Right kidney (tissue), 9 donors: Measurements from ENCODE around the gene MTFR1L.

Experiments used
- DNase-seq: peaks from one replicate; pipeline ENCODE4 v3.0.0-alpha.2; 2016
- long read RNA-seq, 8 donors: transcript quantifications; one replicate each; lab custom pipeline, GENCODE V29; 2026

The MTFR1L gene
- long read RNA-seq, donor 1, transcript MTFR1L-203 (7 exons, 2,004 nt), result major isoform, 18 of 23 reads
- long read RNA-seq, donor 1, partial matches to known transcripts, result 0 of 23 reads
- long read RNA-seq, donor 1, other reads (novel, unspliced or antisense), result 0 of 23 reads
- long read RNA-seq, donor 2, transcript MTFR1L-203 (7 exons, 2,004 nt), result major isoform, 9 of 10 reads
- long read RNA-seq, donor 2, partial matches to known transcripts, result 0 of 10 reads
- long read RNA-seq, donor 2, other reads (novel, unspliced or antisense), result 0 of 10 reads
- long read RNA-seq, donor 3, transcript MTFR1L-203 (7 exons, 2,004 nt), result major isoform, 9 of 32 reads
- long read RNA-seq, donor 3, partial matches to known transcripts, result 22 of 32 reads
- long read RNA-seq, donor 3, other reads (novel, unspliced or antisense), result 0 of 32 reads
- long read RNA-seq, donor 4, transcript MTFR1L-203 (7 exons, 2,004 nt), result major isoform, 11 of 19 reads
- long read RNA-seq, donor 4, partial matches to known transcripts, result 6 of 19 reads
- long read RNA-seq, donor 4, other reads (novel, unspliced or antisense), result 0 of 19 reads
- long read RNA-seq, donor 5, transcript MTFR1L-203 (7 exons, 2,004 nt), result major isoform, 9 of 49 reads
- long read RNA-seq, donor 5, partial matches to known transcripts, result 34 of 49 reads
- long read RNA-seq, donor 5, other reads (novel, unspliced or antisense), result 0 of 49 reads
- long read RNA-seq, donor 6, transcript MTFR1L-210 (7 exons, 1,873 nt), result minor isoform, 6 of 25 reads
- long read RNA-seq, donor 6, transcript MTFR1L-203 (7 exons, 2,004 nt), result major isoform, 11 of 25 reads
- long read RNA-seq, donor 6, partial matches to known transcripts, result 6 of 25 reads
- long read RNA-seq, donor 6, other reads (novel, unspliced or antisense), result 0 of 25 reads
- long read RNA-seq, donor 7, transcript MTFR1L-203 (7 exons, 2,004 nt), result major isoform, 19 of 85 reads
- long read RNA-seq, donor 7, partial matches to known transcripts, result 60 of 85 reads
- long read RNA-seq, donor 7, other reads (novel, unspliced or antisense), result 0 of 85 reads
- long read RNA-seq, donor 8, transcript MTFR1L-210 (7 exons, 1,873 nt), result minor isoform, 6 of 17 reads
- long read RNA-seq, donor 8, transcript MTFR1L-203 (7 exons, 2,004 nt), result major isoform, 9 of 17 reads
- long read RNA-seq, donor 8, partial matches to known transcripts, result 0 of 17 reads
- long read RNA-seq, donor 8, other reads (novel, unspliced or antisense), result 0 of 17 reads

GRCh38 chr1:25819491-25820246, at the start of gene MTFR1L:
Gene MTFR1L, plus strand, starts transcription at chr1:25819954. Its CDS starts 3,151 bp downstream, at chr1:25823105.
- DNase-seq, result peak; percentile 96

GRCh38 chr1:25770541-25771220, 49.1 kb upstream of the MTFR1L start:
- DNase-seq, result peak; percentile 74

- peak; percentile 84 for DNase-seq
Measured at GRCh38 chr1:25771221-25772114, 48.3 kb upstream of the MTFR1L start.

- no peak for DNase-seq
Measured at GRCh38 chr1:25772164-25772563, 47.6 kb upstream of the MTFR1L start.

GRCh38 chr1:25772692-25773245, 47.0 kb upstream of the MTFR1L start:
- DNase-seq, result no peak

- DNase-seq, result peak; percentile 62
Measured at GRCh38 chr1:25773441-25774125, 46.2 kb upstream of the MTFR1L start.

GRCh38 chr1:25774206-25774803, 45.4 kb upstream of the MTFR1L start:
- no peak for DNase-seq

GRCh38 chr1:25774921-25775771, 44.6 kb upstream of the MTFR1L start:
- peak; percentile 60 for DNase-seq

GRCh38 chr1:25779388-25779787, 40.4 kb upstream of the MTFR1L start:
- no peak for DNase-seq

GRCh38 chr1:25779894-25780293, 39.9 kb upstream of the MTFR1L start:
- no peak for DNase-seq

- no peak for DNase-seq
Measured at GRCh38 chr1:25780318-25781129, 39.2 kb upstream of the MTFR1L start.

- no peak for DNase-seq
Measured at GRCh38 chr1:25781130-25781433, 38.7 kb upstream of the MTFR1L start.

- no peak for DNase-seq
Measured at GRCh38 chr1:25782608-25783201, 37.0 kb upstream of the MTFR1L start.

- no peak for DNase-seq
Measured at GRCh38 chr1:25784575-25785051, 35.1 kb upstream of the MTFR1L start.

- DNase-seq, result no peak
Measured at GRCh38 chr1:25785333-25786067, 34.3 kb upstream of the MTFR1L start.
